HG02973 (cell line): Measurements from ENCODE around the gene DRAP1.
A peak's percentile ranks its signal among the peaks of the same experiment; 100 is the strongest.
"Not testable (repeated sequence)": the region's sequence is repeated elsewhere in the genome, so short reads cannot be mapped to it uniquely, and the experiment has no call there.

Experiments
- ATAC-seq: cut with Tn5 transposase; IDR thresholded peaks from one replicate; pipeline ENCODE4 v1.9.1; 2021; ENCODE audit warnings: moderate library complexity; ENCODE audit not compliant: unreplicated experiment

The DRAP1 gene

GRCh38 chr11:65885808-65886536, 33.3 kb upstream of the DRAP1 start:
- no peak for ATAC-seq

GRCh38 chr11:65886826-65887722, 32.2 kb upstream of the DRAP1 start:
- ATAC-seq, result no peak

DNA sequence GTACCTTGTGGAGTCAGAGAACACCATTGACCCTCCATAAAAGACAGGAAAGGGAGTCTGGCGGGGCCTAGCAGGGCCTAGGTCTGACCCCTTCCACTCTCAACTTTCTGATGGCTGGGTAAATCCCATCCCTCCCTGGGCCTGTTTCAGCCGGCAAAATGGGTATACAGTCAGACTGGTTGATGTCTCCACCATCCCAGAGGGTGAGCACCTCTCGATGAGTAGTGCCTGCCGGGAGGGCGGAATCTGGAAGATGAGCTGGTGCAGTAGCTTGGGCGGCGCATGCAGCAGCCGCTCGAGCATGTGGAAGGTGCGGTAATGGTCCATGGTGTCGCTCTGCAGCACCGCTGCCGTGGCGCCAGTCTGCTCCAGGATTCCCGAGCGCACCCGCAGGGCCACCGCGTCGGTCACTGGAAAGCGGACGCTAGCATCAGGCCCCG, 31.5 kb upstream of the DRAP1 start:
- ATAC-seq, result no peak

- peak; percentile 43 for ATAC-seq
These were observed 30.9 kb upstream of the DRAP1 start, which contains the start of gene FIBP for GRCh38 chr11:65888163-65888814. FIBP (minus strand) TSS chr11:65888471; CDS start chr11:65888418, 53 bp downstream.

- peak; percentile 38 for ATAC-seq
These were observed 28.7 kb upstream of the DRAP1 start, which contains the start of gene CCDC85B for GRCh38 chr11:65890324-65891218. CCDC85B (plus strand) TSS chr11:65890673; CDS start chr11:65890784, 111 bp downstream.

- ATAC-seq, result no peak
These were observed 27.7 kb upstream of the DRAP1 start for GRCh38 chr11:65891219-65892136.

GRCh38 chr11:65892137-65892540, 27.1 kb upstream of the DRAP1 start:
- not testable (repeated sequence) for ATAC-seq

DNA sequence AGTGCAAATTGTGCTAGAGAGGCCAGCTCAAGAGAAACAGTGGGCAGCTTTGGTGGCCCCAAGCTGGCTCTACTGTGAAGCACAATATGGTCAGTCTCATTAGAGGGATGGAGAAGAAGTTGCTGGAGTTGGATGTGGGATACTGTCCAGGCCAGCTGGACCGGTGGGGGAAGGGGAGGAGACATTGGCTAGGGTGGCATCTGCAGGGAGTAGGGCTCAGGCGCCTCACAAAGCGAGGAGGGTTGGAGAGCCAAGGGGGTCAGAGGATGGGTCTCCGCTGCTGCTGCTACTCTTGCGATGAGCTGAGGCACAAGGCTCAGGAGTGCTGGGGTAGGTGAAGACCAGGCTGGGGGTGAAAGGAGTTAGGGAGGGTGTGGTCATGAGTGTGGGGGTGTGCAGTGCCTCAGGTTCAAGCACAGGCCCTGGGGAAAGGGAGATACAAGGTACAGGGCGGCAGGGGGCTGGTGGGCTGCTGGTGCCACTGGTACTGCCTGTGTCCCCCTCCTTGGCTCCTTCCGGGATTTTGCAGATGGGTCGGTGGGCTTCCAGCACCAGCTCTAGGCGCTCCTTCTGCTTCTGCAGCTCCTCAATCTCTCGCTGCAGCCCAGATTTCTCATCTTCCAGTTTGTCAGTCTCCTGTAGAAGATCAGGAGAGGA, 26.4 kb upstream of the DRAP1 start:
- no peak for ATAC-seq

DNA sequence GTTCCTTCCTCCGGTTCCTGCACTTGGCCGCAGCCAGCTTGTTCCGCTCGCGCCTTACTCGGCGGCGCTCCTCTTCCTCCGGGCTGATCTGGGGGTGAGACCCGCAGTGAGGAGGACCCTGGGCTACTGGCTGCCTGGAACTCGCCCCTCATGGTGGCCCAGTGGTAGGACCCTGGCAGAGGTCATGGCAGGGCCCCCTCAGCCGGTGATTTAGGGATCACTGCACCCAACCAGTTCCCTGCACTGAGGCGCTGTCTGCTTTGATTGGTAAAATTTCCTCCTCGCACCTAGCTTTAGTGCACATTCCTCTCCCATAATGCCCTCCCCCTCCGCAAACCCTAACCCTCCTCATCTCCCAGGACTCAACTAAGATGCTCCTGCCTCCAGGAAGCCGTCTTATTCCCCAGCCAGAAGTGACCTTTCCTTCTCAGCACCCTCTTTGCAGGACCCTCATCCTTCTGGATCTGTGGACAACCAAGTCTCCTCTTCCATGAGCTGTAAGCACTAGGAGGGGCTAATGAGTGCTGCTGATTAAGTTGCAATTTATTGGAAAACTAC, 25.1 kb upstream of the DRAP1 start:
- no peak for ATAC-seq

DNA sequence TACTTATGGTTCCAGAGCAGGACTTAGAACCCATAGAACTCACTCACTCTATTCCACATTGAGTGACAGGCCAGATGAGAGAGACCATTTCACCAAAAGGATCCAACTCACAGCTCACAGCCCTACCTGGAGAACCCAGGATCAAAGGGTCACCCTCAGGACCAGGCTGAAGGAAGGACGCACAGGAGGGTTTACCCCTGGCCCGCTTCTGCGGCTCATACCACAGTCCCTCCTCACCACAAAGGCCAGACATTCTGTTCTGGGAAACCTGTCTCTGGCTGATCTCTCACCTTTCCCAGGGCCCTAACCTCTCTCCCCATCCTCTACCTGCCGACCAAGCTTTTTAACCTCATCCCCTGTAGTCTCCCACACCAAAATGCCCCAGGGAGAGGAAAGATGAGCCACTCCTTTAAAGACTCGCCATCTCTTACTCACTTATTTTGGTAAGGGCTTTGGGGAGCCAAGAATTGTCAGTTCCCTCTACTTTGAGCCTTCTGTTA, 23.7 kb upstream of the DRAP1 start:
- no peak for ATAC-seq

DNA sequence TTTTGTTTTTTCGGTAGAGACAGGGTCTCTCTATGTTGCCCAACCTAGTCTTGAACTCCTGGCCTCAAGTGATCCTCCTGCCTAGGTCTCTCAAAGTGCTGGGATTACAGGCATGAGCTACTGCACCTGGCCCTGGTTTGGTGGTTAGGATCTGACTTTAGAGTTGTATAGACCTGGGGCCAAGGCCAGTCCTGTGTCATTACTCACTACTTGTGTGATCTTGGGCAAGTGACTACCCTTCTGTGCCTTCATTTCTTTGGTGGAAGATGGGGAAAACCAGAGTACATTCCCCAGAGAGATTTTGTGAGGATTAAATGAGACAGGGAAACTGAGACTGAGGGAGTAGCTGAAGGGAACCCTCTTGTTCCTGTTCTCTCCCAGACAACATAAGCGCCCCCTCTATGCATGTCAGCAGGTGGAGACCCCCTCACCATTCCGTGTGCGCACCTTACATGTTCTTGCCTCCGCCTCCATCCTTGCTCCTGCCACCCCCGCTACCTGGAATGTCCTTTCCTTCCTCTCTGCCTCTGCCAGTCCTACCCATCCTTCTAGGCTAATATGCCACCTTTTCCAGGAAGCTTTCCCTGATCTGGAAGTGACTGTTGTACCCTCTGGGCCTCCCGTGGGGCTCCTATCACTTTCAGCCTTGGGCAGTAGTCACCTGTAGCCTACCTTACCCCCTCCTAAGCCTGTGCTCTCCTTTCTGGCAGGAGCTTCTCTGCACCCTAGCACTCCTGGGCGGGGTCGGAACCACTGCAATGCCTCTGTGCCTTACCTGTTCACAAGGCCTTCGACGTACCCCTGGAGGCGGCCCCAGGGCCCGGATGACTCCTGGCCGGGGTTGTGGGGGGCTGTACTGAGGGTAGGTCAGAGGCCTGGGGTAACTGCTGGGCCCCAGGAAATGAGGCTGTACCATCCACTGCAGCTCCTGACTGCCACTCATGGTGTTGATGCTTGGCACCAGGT, 22.9 kb upstream of the DRAP1 start:
- ATAC-seq, result no peak

DNA sequence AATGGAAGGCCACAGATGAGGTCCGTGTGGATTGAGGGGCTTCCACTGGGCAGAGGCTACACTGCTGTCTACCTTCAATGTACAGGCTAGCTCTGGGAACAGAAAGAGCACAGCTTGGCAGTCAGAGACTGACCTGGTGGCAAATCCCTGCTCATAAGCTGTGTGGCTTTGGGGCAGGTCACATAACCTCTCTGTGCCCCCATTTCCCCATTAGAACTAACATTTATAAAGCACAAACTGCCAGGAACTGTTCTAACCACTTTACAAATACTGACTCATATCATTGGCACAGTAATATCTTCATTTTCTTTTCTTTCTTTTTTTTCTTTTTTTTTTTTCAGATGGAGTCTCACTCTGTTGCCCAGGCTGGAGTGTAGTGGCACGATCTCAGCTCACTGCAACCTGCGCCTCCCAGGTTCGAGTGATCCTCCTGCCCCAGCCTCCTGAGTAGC, 22.2 kb upstream of the DRAP1 start:
- no peak for ATAC-seq

- no peak for ATAC-seq
These were observed 20.4 kb upstream of the DRAP1 start for GRCh38 chr11:65898656-65899355.

DNA sequence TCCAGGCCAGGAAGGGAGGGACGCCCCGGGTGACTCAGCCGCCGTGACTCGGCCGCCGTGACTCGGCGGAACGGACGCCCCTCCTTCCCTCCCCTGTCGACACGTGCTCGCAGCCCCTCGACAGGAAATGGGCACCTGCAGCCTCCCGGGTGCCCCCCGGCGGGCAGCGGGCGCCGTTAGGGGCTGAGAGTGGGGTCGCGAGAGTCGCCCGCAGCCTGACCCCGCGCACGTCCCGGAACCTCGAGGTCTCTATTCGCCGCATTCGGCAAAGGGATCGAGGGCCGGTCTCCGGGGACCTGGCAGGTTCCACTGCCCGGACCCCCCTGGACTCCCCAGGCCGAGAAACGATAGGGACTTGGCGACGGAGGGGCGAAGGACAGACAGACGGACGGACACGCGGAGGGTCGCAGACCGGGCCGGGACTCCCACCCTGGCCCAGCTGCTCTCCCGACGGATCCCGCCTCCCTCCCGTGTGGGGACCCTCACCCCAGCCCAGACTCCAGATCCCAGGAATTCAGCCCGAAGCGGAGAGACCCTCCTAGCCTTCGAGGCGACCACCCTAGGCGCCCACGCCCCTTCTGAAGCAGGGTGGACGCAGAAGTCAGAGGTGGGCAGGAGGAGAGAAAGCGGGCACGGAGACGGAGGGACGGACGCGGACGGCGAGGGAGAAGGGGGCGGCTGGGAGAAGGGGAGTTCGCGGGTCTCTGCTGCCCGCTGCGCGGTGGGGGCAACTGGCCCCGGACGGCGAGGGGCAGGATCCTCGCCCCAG, 19.7 kb upstream of the DRAP1 start:
- ATAC-seq, result no peak

- peak; percentile 68 for ATAC-seq
These were observed 18.9 kb upstream of the DRAP1 start, which contains the start of gene FOSL1 for GRCh38 chr11:65900125-65900898. FOSL1 (minus strand) TSS chr11:65900388; CDS start chr11:65900339, 49 bp downstream.
